MCF 10A (cell line): ENCODE results near the gene ARHGAP8. TPM values are rescaled to one million over a fixed set of nuclear protein-coding genes. Genes with fewer than 3 reads are reported as not detected.
"Not testable (repeated sequence)": the region's sequence is repeated elsewhere in the genome, so short reads cannot be mapped to it uniquely, and the experiment has no call there.

ENCODE experiments used
- BruUV-seq: library from RNA; stranded (reverse); fragments of 400-500 nt; replicated peaks from 2 replicates; lab custom pipeline; 2021; lab: Mats Ljungman, UMichigan
- CTCF ChIA-PET: fragments of 300-600 bp; sonication (Branson Sonifier 250); formaldehyde crosslinking; extraction: SDS; loops from one replicate; lab custom pipeline; 2021; ENCODE audit warnings: antibody characterized with exemption, inconsistent platforms; lab: Yijun Ruan, JAX
- POLR2A ChIA-PET: fragments of 300-600, 350-650 bp; sonication (Branson Sonifier 250); formaldehyde crosslinking; extraction: SDS; loops from one replicate; lab custom pipeline; 2020; ENCODE audit warnings: antibody characterized with exemption, inconsistent platforms; lab: Yijun Ruan, JAX
- DNase-seq: peaks from one replicate; pipeline ENCODE4 v3.0.0-alpha.2; 2018; ENCODE audit not compliant: unreplicated experiment
- H3K27ac Mint-ChIP-seq: one replicate; pipeline ENCODE4 v1.8.0; 2022; ENCODE audit warnings: mild to moderate bottlenecking, low read depth, mixed read lengths; ENCODE audit not compliant: unreplicated experiment
- H3K27me3 Mint-ChIP-seq: one replicate; pipeline ENCODE4 v1.8.0; 2022; ENCODE audit warnings: mixed read lengths; ENCODE audit not compliant: insufficient read depth, unreplicated experiment
- H3K36me3 Mint-ChIP-seq: one replicate; pipeline ENCODE4 v1.8.0; 2022; ENCODE audit warnings: mild to moderate bottlenecking, moderate library complexity, mixed read lengths; ENCODE audit not compliant: insufficient read depth, unreplicated experiment
- H3K4me1 Mint-ChIP-seq: one replicate; pipeline ENCODE4 v1.8.0; 2022; ENCODE audit warnings: mixed read lengths; ENCODE audit not compliant: insufficient read depth, unreplicated experiment
- H3K4me3 Mint-ChIP-seq: one replicate; pipeline ENCODE4 v1.8.0; 2022; ENCODE audit warnings: mild to moderate bottlenecking, moderate library complexity, mixed read lengths; ENCODE audit not compliant: unreplicated experiment
- H3K9me3 Mint-ChIP-seq: one replicate; pipeline ENCODE4 v1.8.0; 2022; ENCODE audit warnings: mixed read lengths; ENCODE audit not compliant: unreplicated experiment
- intact Hi-C: fragments of 100-400 bp; cut with micrococcal nuclease; formaldehyde crosslinking; loops from 2 replicates; pipeline ENCODE4 v1.14.1; 2022
- total RNA-seq: library from RNA; stranded (reverse); gene quantifications from 2 replicates; pipeline ENCODE4 v1.2.3, GENCODE V29; 2022
- TF ChIP-seq, protein P1 (sequence below): fragments of 200-600 bp; IDR thresholded peaks from one replicate; pipeline ENCODE4 v1.8.0; 2022; ENCODE audit warnings: antibody characterized with exemption, mild to moderate bottlenecking; ENCODE audit not compliant: unreplicated experiment

Gene ARHGAP8
- total RNA-seq, 1 experiment from 2014 or later, result 18.6 TPM

GRCh38 chr22:44741929-44742328 lies 10.4 kb upstream of the ARHGAP8 start:
- Mint-ChIP-seq H3K27ac (no peak overlapping the region), H3K4me3 (no peak overlapping the region), H3K36me3 (no peaks in the 10 kb centered on the region), H3K9me3 (no peaks in the 10 kb centered on the region), H3K27me3 (no peaks in the 10 kb centered on the region), H3K4me1 (no peaks in the 10 kb centered on the region)
- BruUV-seq, result no TSS peak
- TF ChIP-seq, protein P1, sequence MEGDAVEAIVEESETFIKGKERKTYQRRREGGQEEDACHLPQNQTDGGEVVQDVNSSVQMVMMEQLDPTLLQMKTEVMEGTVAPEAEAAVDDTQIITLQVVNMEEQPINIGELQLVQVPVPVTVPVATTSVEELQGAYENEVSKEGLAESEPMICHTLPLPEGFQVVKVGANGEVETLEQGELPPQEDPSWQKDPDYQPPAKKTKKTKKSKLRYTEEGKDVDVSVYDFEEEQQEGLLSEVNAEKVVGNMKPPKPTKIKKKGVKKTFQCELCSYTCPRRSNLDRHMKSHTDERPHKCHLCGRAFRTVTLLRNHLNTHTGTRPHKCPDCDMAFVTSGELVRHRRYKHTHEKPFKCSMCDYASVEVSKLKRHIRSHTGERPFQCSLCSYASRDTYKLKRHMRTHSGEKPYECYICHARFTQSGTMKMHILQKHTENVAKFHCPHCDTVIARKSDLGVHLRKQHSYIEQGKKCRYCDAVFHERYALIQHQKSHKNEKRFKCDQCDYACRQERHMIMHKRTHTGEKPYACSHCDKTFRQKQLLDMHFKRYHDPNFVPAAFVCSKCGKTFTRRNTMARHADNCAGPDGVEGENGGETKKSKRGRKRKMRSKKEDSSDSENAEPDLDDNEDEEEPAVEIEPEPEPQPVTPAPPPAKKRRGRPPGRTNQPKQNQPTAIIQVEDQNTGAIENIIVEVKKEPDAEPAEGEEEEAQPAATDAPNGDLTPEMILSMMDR, result no peak
- no peak for DNase-seq
- intact Hi-C loops, result no loop called here
- POLR2A ChIA-PET, result interaction anchor here (0.8 kb wide), 1 partner anchor 64 kb away, joined by 6 read pairs; no protein-coding TSS in a partner anchor
- CTCF ChIA-PET, result no interaction called here

DNA sequence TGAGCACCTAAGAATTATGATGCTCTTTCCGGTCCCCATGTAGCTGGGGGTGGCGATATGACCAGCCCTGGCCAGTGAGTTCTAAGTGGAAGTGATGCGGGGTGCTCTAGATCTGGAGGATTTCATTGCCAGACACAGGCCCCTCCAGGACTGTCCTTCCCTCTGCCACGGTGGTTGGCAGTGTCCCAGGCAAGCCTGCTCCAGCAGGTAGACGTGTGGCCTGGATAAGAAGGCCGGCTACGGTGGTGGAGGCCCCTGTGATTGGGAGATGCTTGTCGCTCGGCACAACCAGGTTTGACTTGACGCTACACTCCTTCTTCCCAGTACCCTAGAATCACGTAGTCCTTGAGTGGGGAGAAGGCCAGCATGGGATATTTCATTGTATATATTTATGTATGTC lies 9.1 kb upstream of the ARHGAP8 start:
- Mint-ChIP-seq H3K27ac (no peak overlapping the region), H3K9me3 (no peaks in the 10 kb centered on the region)
- POLR2A ChIA-PET, result no interaction called here

DNA sequence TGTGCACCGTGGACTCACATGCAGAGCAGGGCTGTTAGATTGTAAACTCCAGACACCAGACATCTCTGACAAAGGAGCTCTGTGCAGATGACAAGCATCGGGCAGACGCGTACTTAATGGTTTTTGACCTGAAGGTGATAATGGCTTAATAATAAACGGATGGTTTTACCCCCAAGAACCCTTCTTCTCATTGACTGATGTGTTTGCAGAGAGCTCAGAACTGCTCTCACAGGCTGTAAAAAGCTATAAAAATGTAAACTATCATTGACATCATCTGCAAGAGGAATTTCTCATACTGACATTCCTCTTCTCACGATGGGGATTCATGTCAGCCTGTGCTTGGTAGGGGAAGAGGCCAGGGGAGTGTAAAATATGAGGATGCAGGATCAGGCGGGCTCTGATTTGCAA lies 8.6 kb upstream of the ARHGAP8 start:
- Mint-ChIP-seq H3K4me1 (no peaks in the 10 kb centered on the region), H3K27ac (no peak overlapping the region), H3K4me3 (no peak overlapping the region), H3K9me3 (no peaks in the 10 kb centered on the region), H3K36me3 (no peaks in the 10 kb centered on the region), H3K27me3 (no peaks in the 10 kb centered on the region)
- TF ChIP-seq, protein P1, result no peak
- intact Hi-C loops, result no loop called here
- DNase-seq, result no peak
- CTCF ChIA-PET, result interaction anchor here (1.1 kb wide), 1 partner anchor 58 kb away, joined by 8 read pairs; no protein-coding TSS in a partner anchor
- POLR2A ChIA-PET, result interaction anchor here (0.8 kb wide), 1 partner anchor 19 kb away, joined by 3 read pairs; no protein-coding TSS in a partner anchor
- no TSS peak for BruUV-seq

More for the DNA sequence above, 9.1 kb upstream of the ARHGAP8 start:
- Mint-ChIP-seq H3K27me3 (no peaks in the 10 kb centered on the region), H3K4me1 (no peaks in the 10 kb centered on the region), H3K4me3 (no peak overlapping the region), H3K36me3 (no peaks in the 10 kb centered on the region)
- CTCF ChIA-PET, result interaction anchor here (1.1 kb wide), 1 partner anchor 58 kb away, joined by 8 read pairs; no protein-coding TSS in a partner anchor
- DNase-seq, result no peak
- intact Hi-C loops, result no loop called here
- TF ChIP-seq, protein P1, result no peak
- BruUV-seq, result no TSS peak

GRCh38 chr22:44745853-44746789 lies 6.3 kb upstream of the ARHGAP8 start:
- no peak overlapping the region for H3K27ac Mint-ChIP-seq
- ChIA-PET CTCF (interaction anchor here (0.7 kb wide), 1 partner anchor 11 kb away, joined by 3 read pairs; no protein-coding TSS in a partner anchor), POLR2A (interaction anchor here (0.6 kb wide), 1 partner anchor 397 kb away, joined by 5 read pairs; no protein-coding TSS in a partner anchor)
- no peaks in the 10 kb centered on the region for H3K9me3 Mint-ChIP-seq
- no TSS peak for BruUV-seq
- H3K36me3 Mint-ChIP-seq, result no peaks in the 10 kb centered on the region
- no peaks in the 10 kb centered on the region for H3K27me3 Mint-ChIP-seq
- intact Hi-C loops, result no loop called here
- no peak overlapping the region for H3K4me3 Mint-ChIP-seq
- TF ChIP-seq, protein P1, result no peak
- H3K4me1 Mint-ChIP-seq, result no peaks in the 10 kb centered on the region
- DNase-seq, result no peak

DNA sequence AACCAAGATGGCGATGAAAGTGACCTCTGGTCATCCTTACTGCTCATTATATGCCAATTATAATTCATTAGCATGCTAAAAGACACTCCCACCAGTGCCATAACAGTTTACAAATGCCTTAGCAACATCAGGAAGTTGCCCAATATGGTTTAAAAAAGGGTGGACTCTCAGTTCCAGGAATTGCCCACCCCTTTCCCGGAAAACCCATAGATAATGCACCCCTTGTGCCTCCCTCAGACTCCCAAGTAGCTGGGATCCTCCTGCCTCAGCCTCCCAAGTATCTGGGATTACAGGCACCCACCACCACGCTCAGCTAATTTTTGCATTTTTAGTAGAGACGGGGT lies 4.6 kb upstream of the ARHGAP8 start:
- H3K4me1 Mint-ChIP-seq, DNase-seq, H3K27me3 Mint-ChIP-seq, H3K36me3 Mint-ChIP-seq, H3K9me3 Mint-ChIP-seq, H3K4me3 Mint-ChIP-seq, BruUV-seq, H3K27ac Mint-ChIP-seq, POLR2A ChIA-PET, intact Hi-C loops: not testable (repeated sequence)
- CTCF ChIA-PET, result interaction anchor here (0.7 kb wide), 1 partner anchor 12 kb away, joined by 6 read pairs; no protein-coding TSS in a partner anchor
